Kidney epithelial cell (primary cell): Measurements from ENCODE around the gene EFNA1. TPM values are rescaled to one million over a fixed set of nuclear protein-coding genes. Genes with fewer than 3 reads are reported as not detected.

Experiments used
- DNase-seq: peaks from one replicate; pipeline ENCODE4 v3.0.0-alpha.2; 2010; ENCODE audit warnings: low read depth
- H3K27me3 ChIP-seq: 2 replicates; pipeline ENCODE4 v1.6.0; 2011; ENCODE audit warnings: low read length; ENCODE audit not compliant: control insufficient read depth, insufficient read depth
- H3K36me3 ChIP-seq: 2 replicates; pipeline ENCODE4 v1.5.1; 2011; ENCODE audit warnings: low read length; ENCODE audit not compliant: control insufficient read depth, insufficient read depth
- H3K4me3 ChIP-seq: 2 replicates; pipeline ENCODE4 v1.5.1; 2011; ENCODE audit warnings: low read depth, mild to moderate bottlenecking, control low read depth, low read length
- total RNA-seq: library from RNA; depleted of rRNA; stranded (reverse); fragments of >200 nt; gene quantifications from 2 replicates; pipeline ENCODE4 v1.2.3, GENCODE V29; 2015
- TF ChIP-seq, protein P1 (sequence below): IDR thresholded peaks from 2 replicates; pipeline ENCODE4 v1.5.1; 2011; ENCODE audit warnings: mild to moderate bottlenecking, moderate library complexity, low read length, control low read depth, inconsistent platforms; ENCODE audit not compliant: insufficient read depth, poor library complexity, severe bottlenecking

The EFNA1 gene
- total RNA-seq, 1 donor from 2014 or later, result 126 TPM

DNA sequence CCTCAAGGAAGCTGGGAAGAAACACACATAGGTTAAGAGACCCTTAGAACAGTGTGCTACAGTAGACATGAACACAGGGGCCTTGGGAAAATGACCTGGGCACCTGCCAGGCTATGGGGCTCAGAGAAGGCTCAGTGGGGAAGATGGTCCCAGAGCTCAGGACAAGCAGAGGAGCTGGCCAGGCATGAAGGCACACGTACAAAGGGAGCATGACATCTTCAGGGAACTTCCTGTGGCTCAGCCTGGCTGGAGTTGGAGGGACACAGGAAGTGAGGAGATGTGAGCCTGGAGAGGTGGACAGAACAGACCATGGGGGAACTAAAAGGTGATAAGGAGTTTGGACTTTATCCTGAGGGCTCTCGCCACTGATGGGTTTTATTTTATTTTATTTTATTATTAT, 4.2 kb downstream of the EFNA1 start:
- H3K4me3 ChIP-seq, result no peak overlapping the region
- no peak for DNase-seq
- TF ChIP-seq, protein P1, sequence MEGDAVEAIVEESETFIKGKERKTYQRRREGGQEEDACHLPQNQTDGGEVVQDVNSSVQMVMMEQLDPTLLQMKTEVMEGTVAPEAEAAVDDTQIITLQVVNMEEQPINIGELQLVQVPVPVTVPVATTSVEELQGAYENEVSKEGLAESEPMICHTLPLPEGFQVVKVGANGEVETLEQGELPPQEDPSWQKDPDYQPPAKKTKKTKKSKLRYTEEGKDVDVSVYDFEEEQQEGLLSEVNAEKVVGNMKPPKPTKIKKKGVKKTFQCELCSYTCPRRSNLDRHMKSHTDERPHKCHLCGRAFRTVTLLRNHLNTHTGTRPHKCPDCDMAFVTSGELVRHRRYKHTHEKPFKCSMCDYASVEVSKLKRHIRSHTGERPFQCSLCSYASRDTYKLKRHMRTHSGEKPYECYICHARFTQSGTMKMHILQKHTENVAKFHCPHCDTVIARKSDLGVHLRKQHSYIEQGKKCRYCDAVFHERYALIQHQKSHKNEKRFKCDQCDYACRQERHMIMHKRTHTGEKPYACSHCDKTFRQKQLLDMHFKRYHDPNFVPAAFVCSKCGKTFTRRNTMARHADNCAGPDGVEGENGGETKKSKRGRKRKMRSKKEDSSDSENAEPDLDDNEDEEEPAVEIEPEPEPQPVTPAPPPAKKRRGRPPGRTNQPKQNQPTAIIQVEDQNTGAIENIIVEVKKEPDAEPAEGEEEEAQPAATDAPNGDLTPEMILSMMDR, result no peak
- no peaks in the 10 kb centered on the region for H3K27me3 ChIP-seq
- H3K36me3 ChIP-seq, result peaks cover 7% of the 10 kb centered on the region

DNA sequence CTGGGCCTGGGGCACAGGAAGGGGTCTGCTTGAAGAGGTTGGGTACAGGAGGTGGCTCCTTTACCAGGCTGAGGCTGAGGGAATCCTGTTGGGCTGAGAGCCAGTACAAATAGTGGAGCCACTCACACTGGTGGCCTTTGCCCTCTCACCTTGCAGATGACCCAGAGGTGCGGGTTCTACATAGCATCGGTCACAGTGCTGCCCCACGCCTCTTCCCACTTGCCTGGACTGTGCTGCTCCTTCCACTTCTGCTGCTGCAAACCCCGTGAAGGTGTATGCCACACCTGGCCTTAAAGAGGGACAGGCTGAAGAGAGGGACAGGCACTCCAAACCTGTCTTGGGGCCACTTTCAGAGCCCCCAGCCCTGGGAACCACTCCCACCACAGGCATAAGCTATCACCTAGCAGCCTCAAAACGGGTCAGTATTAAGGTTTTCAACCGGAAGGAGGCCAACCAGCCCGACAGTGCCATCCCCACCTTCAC, 6.2 kb downstream of the EFNA1 start:
- peaks cover 7% of the 10 kb centered on the region for H3K36me3 ChIP-seq
- no peak overlapping the region for H3K4me3 ChIP-seq
- TF ChIP-seq, protein P1, result no peak
- no peaks in the 10 kb centered on the region for H3K27me3 ChIP-seq
- no peak for DNase-seq

DNA sequence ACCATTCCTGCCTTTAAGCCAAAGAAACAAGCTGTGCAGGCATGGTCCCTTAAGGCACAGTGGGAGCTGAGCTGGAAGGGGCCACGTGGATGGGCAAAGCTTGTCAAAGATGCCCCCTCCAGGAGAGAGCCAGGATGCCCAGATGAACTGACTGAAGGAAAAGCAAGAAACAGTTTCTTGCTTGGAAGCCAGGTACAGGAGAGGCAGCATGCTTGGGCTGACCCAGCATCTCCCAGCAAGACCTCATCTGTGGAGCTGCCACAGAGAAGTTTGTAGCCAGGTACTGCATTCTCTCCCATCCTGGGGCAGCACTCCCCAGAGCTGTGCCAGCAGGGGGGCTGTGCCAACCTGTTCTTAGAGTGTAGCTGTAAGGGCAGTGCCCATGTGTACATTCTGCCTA, 6.6 kb downstream of the EFNA1 start:
- Histone ChIP-seq H3K4me3 (no peak overlapping the region), H3K27me3 (no peaks in the 10 kb centered on the region), H3K36me3 (peaks cover 7% of the 10 kb centered on the region)
- DNase-seq, result no peak
- TF ChIP-seq, protein P1, result no peak

DNA sequence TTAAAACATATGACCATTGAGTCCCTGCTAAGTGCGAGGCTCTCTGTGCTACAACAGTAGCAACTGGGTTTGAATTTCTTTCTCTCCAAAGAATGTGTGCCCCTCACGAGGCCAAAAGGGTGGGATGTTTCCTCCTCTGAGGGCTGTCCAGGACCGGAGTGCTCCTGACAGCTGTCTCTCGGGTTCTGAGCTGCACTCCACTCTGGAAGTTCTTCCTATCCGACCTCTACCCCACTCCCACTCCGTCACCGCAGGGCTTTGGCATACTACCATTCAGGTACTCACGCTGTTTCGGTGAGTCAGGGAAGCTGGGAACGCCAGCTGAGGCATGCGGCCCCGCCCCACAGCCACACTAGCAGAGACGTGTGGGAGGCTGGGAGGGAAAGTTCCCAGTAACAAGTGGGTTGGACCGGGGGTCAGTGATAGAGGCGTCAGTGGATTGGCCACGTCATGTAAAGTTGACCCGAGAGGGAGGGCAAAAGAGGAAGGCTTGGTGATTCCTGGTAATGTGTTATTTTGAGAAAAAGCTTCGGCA, 7.3 kb downstream of the EFNA1 start:
- peaks cover 7% of the 10 kb centered on the region for H3K36me3 ChIP-seq
- H3K4me3 ChIP-seq, result peak overlapping the region; percentile 86
- H3K27me3 ChIP-seq, result no peaks in the 10 kb centered on the region
- peak; percentile 92 for DNase-seq
- TF ChIP-seq, protein P1, result no peak

DNA sequence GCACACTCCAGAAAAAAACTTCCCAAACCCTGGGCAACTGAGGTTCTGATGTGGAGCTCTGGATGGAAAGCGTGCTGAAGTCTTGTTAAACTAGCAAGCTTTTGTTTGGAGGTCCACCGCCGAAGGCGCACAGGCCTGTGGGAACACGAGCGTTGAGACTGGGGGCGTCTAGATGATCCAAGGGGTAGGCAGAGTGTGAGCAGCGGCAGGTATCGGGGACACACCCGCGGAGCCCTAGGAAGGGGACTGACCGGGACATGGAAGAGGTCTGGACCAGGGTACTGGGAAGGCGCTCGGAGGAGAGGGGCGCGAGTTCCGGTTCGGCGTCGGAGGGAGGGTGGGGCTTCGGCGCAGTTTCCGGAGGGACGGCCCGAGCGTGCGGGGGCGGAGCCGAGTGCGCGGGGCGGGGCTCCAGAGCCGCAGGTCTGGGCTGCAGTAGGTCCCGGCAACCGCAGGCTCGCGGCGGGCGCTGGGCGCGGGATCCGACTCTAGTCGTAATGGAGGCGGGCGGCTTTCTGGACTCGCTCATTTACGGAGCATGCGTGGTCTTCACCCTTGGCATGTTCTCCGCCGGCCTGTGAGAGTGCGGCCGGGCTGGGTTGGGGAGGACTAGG, 7.8 kb downstream of the EFNA1 start, which contains the start of gene SLC50A1:
TSS of gene SLC50A1 (plus strand) at position 438 of the 614 bp plus-strand sequence. CDS start at position 498, 60 bp downstream.
- Histone ChIP-seq H3K27me3 (no peaks in the 10 kb centered on the region), H3K36me3 (peaks cover 7% of the 10 kb centered on the region), H3K4me3 (peak within 1 kb of the TSS; percentile 86)
- DNase-seq, result peak; percentile 63
- TF ChIP-seq, protein P1, result no peak
